ENCODE measurements around the gene TRAM2. TPM values are rescaled to one million over a fixed set of nuclear protein-coding genes. Genes with fewer than 3 reads are reported as not detected.

Gene TRAM2
- total and polyA plus RNA-seq, 7 donors = 2.1 to 5.7 (median 4.3) TPM

GRCh38 chr6:52557389-52558265 lies 19.2 kb downstream of the TRAM2 start:
- TF ChIP-seq, protein P1, sequence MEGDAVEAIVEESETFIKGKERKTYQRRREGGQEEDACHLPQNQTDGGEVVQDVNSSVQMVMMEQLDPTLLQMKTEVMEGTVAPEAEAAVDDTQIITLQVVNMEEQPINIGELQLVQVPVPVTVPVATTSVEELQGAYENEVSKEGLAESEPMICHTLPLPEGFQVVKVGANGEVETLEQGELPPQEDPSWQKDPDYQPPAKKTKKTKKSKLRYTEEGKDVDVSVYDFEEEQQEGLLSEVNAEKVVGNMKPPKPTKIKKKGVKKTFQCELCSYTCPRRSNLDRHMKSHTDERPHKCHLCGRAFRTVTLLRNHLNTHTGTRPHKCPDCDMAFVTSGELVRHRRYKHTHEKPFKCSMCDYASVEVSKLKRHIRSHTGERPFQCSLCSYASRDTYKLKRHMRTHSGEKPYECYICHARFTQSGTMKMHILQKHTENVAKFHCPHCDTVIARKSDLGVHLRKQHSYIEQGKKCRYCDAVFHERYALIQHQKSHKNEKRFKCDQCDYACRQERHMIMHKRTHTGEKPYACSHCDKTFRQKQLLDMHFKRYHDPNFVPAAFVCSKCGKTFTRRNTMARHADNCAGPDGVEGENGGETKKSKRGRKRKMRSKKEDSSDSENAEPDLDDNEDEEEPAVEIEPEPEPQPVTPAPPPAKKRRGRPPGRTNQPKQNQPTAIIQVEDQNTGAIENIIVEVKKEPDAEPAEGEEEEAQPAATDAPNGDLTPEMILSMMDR (IDR thresholded peaks at IDR 0.05) = no peak
- Histone ChIP-seq H3K27me3 (ENCODE audit: insufficient read depth in 3 of 3, low read length in 2 of 3) (no peaks in the 10 kb centered on the region), H3K9me3 (no peaks in the 10 kb centered on the region), H3K27ac (no peak overlapping the region), H3K36me3 (ENCODE audit: insufficient read depth in 1 of 2, low read depth in 1 of 2) (no peaks in the 10 kb centered on the region), H3K4me3 (no peak overlapping the region), H3K4me1 (no peaks in the 10 kb centered on the region)
- 73 to 82% (median 76%) methylated on average over 11 of the region's 11 CpGs for WGBS, 3 donors
- intact Hi-C loops (cut with DNase I) = no loop called here
- DNase-seq = no peak
- ATAC-seq = no peak

- ATAC-seq (no peak), DNase-seq (no peak)
- Histone ChIP-seq H3K4me1 (peaks cover 18% of the 10 kb centered on the region), H3K36me3 (ENCODE audit: insufficient read depth in 1 of 2, low read depth in 1 of 2) (no peaks in the 10 kb centered on the region), H3K4me3 (no peak overlapping the region), H3K27me3 (ENCODE audit: insufficient read depth in 3 of 3, low read length in 2 of 3) (no peaks in the 10 kb centered on the region), H3K9me3 (no peaks in the 10 kb centered on the region), H3K27ac (no peak overlapping the region)
- 73 to 79% (median 78%) methylated on average over 5 of the region's 5 CpGs for WGBS, 3 donors
- intact Hi-C loops (cut with DNase I) = no loop called here
- TF ChIP-seq, protein P1 (IDR thresholded peaks at IDR 0.05) = no peak
Measured at GRCh38 chr6:52555518-52556233, 21.2 kb downstream of the TRAM2 start.

GRCh38 chr6:52554684-52555280 lies 22.1 kb downstream of the TRAM2 start:
- ATAC-seq (no peak), DNase-seq (no peak)
- 94 to 98% (median 97%) methylated on average over 6 of the region's 6 CpGs for WGBS, 3 donors
- intact Hi-C loops (cut with DNase I) = no loop called here
- no peaks in the 10 kb centered on the region for H3K36me3 ChIP-seq (ENCODE audit: insufficient read depth in 1 of 2, low read depth in 1 of 2)
- TF ChIP-seq, protein P1 (IDR thresholded peaks at IDR 0.05) = no peak
- peaks cover 25% of the 10 kb centered on the region for H3K4me1 ChIP-seq
- no peaks in the 10 kb centered on the region for H3K9me3 ChIP-seq
- H3K27ac ChIP-seq = no peak overlapping the region
- H3K27me3 ChIP-seq (ENCODE audit: insufficient read depth in 3 of 3, low read length in 2 of 3) = no peaks in the 10 kb centered on the region
- no peak overlapping the region for H3K4me3 ChIP-seq

DNA sequence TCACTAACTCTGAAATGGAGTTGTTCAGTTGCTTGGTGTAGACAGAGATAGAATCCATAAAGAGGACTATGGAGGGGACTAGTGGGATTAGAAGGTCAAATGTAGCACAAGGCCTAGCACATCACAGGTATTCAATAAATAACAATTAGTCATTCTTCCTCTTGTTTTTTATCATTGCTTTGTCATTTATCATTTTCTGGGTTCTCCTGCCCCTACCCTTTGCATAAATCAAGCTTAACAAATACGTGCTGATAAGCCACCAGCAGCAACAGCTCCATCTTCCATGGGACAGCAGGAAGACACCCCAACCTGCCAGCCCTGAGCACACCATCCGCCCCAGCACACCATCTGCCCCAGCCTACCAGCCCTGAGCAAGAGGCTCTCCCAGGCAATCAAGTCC lies 23.1 kb downstream of the TRAM2 start:
- 95 to 100% (median 97%) methylated on average over 2 of the region's 2 CpGs for WGBS, 3 donors
- DNase-seq (no peak), ATAC-seq (no peak)
- no peak overlapping the region for H3K4me3 ChIP-seq
- TF ChIP-seq, protein P1 (IDR thresholded peaks at IDR 0.05) = no peak
- intact Hi-C loops (cut with DNase I) = no loop called here
- no peaks in the 10 kb centered on the region for H3K27me3 ChIP-seq (ENCODE audit: insufficient read depth in 3 of 3, low read length in 2 of 3)
- no peaks in the 10 kb centered on the region for H3K36me3 ChIP-seq (ENCODE audit: insufficient read depth in 1 of 2, low read depth in 1 of 2)
- H3K9me3 ChIP-seq = no peaks in the 10 kb centered on the region
- no peak overlapping the region for H3K27ac ChIP-seq
- peaks cover 25% of the 10 kb centered on the region for H3K4me1 ChIP-seq
